GM18498 (cell line): Measurements from ENCODE around the gene CFAP92.

Experiments used
- ATAC-seq: cut with Tn5 transposase; IDR thresholded peaks from one replicate; pipeline ENCODE4 v1.9.1; 2021; ENCODE audit warnings: mild to moderate bottlenecking, moderate library complexity; ENCODE audit not compliant: unreplicated experiment

Gene CFAP92

GRCh38 chr3:128993461-128994172 lies at the start of gene CFAP92:
CFAP92 (minus strand) TSS chr3:128994076; CDS start chr3:128993304, 772 bp downstream.
- peak; percentile 93 for ATAC-seq

- no peak for ATAC-seq
Observed at GRCh38 chr3:129040579-129041300, 46.9 kb upstream of the CFAP92 start.

- no peak for ATAC-seq
Observed at GRCh38 chr3:129040039-129040336, 46.1 kb upstream of the CFAP92 start.

- no peak for ATAC-seq
Observed at GRCh38 chr3:129039271-129040038, 45.6 kb upstream of the CFAP92 start.

GRCh38 chr3:129038121-129038855 lies 44.4 kb upstream of the CFAP92 start:
- ATAC-seq, result no peak

- ATAC-seq, result no peak
Observed at GRCh38 chr3:129037093-129037419, 43.2 kb upstream of the CFAP92 start.

GRCh38 chr3:129036222-129037092 lies 42.6 kb upstream of the CFAP92 start:
- ATAC-seq, result no peak

GRCh38 chr3:129035360-129036221 lies 41.7 kb upstream of the CFAP92 start:
- ATAC-seq, result no peak

GRCh38 chr3:129034642-129035041 lies 40.8 kb upstream of the CFAP92 start:
- no peak for ATAC-seq

GRCh38 chr3:129033633-129034321 lies 39.9 kb upstream of the CFAP92 start:
- ATAC-seq, result no peak

GRCh38 chr3:129033151-129033550 lies 39.3 kb upstream of the CFAP92 start:
- ATAC-seq, result no peak

GRCh38 chr3:129032716-129033115 lies 38.8 kb upstream of the CFAP92 start:
- ATAC-seq, result no peak

GRCh38 chr3:129031476-129032215 lies 37.8 kb upstream of the CFAP92 start:
- ATAC-seq, result no peak

GRCh38 chr3:129030611-129031010 lies 36.7 kb upstream of the CFAP92 start:
- ATAC-seq, result no peak

- ATAC-seq, result no peak
Observed at GRCh38 chr3:129028866-129029265, 35.0 kb upstream of the CFAP92 start.

- no peak for ATAC-seq
Observed at GRCh38 chr3:129027544-129027880, 33.6 kb upstream of the CFAP92 start.

GRCh38 chr3:129026728-129027543 lies 33.1 kb upstream of the CFAP92 start:
- peak; percentile 99 for ATAC-seq
